Activated CD4-positive, alpha-beta T cell treated with anti-CD3 and anti-CD28 coated beads, Interleukin-2, Interleukin-6, amounts not matched to agents 100 ng/mL and 50 ng/mL, durations not matched to agents 16 hours and 8 hours (primary cell): ENCODE data around the gene WDR62.
A peak's percentile ranks its signal among the peaks of the same experiment; 100 is the strongest.
"Not testable (repeated sequence)": the region's sequence is repeated elsewhere in the genome, so short reads cannot be mapped to it uniquely, and the experiment has no call there.

ENCODE experiments used
- DNase-seq: peaks from one replicate; pipeline ENCODE4 v3.0.0-alpha.2; 2020

The WDR62 gene

GRCh38 chr19:36040495-36040894 is 14.2 kb upstream of the WDR62 start:
- DNase-seq: no peak

- DNase-seq: not testable (repeated sequence)
These were observed 13.6 kb upstream of the WDR62 start for GRCh38 chr19:36041092-36041491.

- no peak for DNase-seq
These were observed 12.9 kb upstream of the WDR62 start for GRCh38 chr19:36041831-36042230.

- no peak for DNase-seq
These were observed 10.7 kb upstream of the WDR62 start for GRCh38 chr19:36043952-36044351.

GRCh38 chr19:36046443-36047050 is 8.2 kb upstream of the WDR62 start:
- no peak for DNase-seq

GRCh38 chr19:36047835-36048234 is 6.9 kb upstream of the WDR62 start:
- no peak for DNase-seq

- no peak for DNase-seq
These were observed 5.5 kb upstream of the WDR62 start for GRCh38 chr19:36049080-36049698.

GRCh38 chr19:36051236-36051635 is 3.5 kb upstream of the WDR62 start:
- DNase-seq: no peak

GRCh38 chr19:36051637-36052036 is 3.1 kb upstream of the WDR62 start:
- no peak for DNase-seq

- DNase-seq: peak; percentile 100
These were observed 471 bp upstream of the WDR62 start, which contains the start of gene THAP8 for GRCh38 chr19:36054119-36054732. THAP8 (minus strand) TSS chr19:36054285; CDS start chr19:36054217, 68 bp downstream.

- no peak for DNase-seq
These were observed 3.9 kb downstream of the WDR62 start for GRCh38 chr19:36058481-36059179.

GRCh38 chr19:36059180-36059910 is 4.6 kb downstream of the WDR62 start:
- DNase-seq: no peak

GRCh38 chr19:36060430-36060829 is 5.7 kb downstream of the WDR62 start:
- DNase-seq: peak; percentile 10

GRCh38 chr19:36061367-36061766 is 6.7 kb downstream of the WDR62 start:
- no peak for DNase-seq

- DNase-seq: no peak
These were observed 10.1 kb downstream of the WDR62 start for GRCh38 chr19:36064826-36065225.

- DNase-seq: no peak
These were observed 13.0 kb downstream of the WDR62 start for GRCh38 chr19:36067681-36068080.

- DNase-seq: not testable (repeated sequence)
These were observed 14.3 kb downstream of the WDR62 start for GRCh38 chr19:36068810-36069499.

- no peak for DNase-seq
These were observed 17.4 kb downstream of the WDR62 start for GRCh38 chr19:36072081-36072480.

- no peak for DNase-seq
These were observed 18.6 kb downstream of the WDR62 start for GRCh38 chr19:36073121-36073876.

GRCh38 chr19:36079389-36079945 is 24.8 kb downstream of the WDR62 start:
- DNase-seq: no peak

- no peak for DNase-seq
These were observed 26.7 kb downstream of the WDR62 start for GRCh38 chr19:36081385-36081784.
